Colonic mucosa (tissue), 4 donors: ENCODE results near the gene E4F1. TPM values are rescaled to one million over a fixed set of nuclear protein-coding genes. Genes with fewer than 3 reads are reported as not detected.

Source experiments
- DNase-seq: peaks from one replicate; pipeline ENCODE4 v3.0.0-alpha.2; 2020
- H3K27ac ChIP-seq: fragments of 200-600 bp; one replicate; pipeline ENCODE4 v1.8.0; 2021
- H3K27me3 ChIP-seq: fragments of 200-600 bp; one replicate; pipeline ENCODE4 v1.8.0; 2021
- H3K36me3 ChIP-seq: fragments of 200-600 bp; one replicate; pipeline ENCODE4 v1.8.0; 2021
- H3K4me1 ChIP-seq: fragments of 200-600 bp; one replicate; pipeline ENCODE4 v1.8.0; 2021; ENCODE audit warnings: mild to moderate bottlenecking
- H3K4me3 ChIP-seq: fragments of 200-600 bp; one replicate; pipeline ENCODE4 v1.8.0; 2021
- H3K9ac ChIP-seq, 2 donors: one replicate each; pipeline ENCODE4 v1.7.0; 2013; ENCODE audit warnings: control low read depth in 2 of 2, low read depth in 2 of 2, low read length in 2 of 2
- H3K9me3 ChIP-seq: fragments of 200-600 bp; one replicate; pipeline ENCODE4 v1.8.0; 2021
- intact Hi-C: fragments of 100-400 bp; cut with DNase I; formaldehyde crosslinking; loops from one replicate; pipeline ENCODE4 v1.14.1; 2022
- total RNA-seq, 2 donors: library from RNA; stranded (reverse); fragmentation: NEBNext Ultra II Directional in 1 of 2; extraction: Animal tissue kit (Norgen Biotek cat#: 25700) in 1 of 2; gene quantifications; one replicate each; pipeline ENCODE4 v1.2.1, GENCODE V29; 2021
- TF ChIP-seq, protein P1 (sequence below): fragments of 200-600 bp; IDR thresholded peaks from one replicate; pipeline ENCODE4 v1.8.0; 2022; ENCODE audit warnings: antibody characterized with exemption, mild to moderate bottlenecking
- donor health status: healthy.
- donor health status: DM: no; HTN: no; CAD: no.
- donor health status: DM: no; HTN: no; CAD: no.

The E4F1 gene
- total RNA-seq, 2 donors from 2014 or later = 19.9 to 37.4 TPM

DNA sequence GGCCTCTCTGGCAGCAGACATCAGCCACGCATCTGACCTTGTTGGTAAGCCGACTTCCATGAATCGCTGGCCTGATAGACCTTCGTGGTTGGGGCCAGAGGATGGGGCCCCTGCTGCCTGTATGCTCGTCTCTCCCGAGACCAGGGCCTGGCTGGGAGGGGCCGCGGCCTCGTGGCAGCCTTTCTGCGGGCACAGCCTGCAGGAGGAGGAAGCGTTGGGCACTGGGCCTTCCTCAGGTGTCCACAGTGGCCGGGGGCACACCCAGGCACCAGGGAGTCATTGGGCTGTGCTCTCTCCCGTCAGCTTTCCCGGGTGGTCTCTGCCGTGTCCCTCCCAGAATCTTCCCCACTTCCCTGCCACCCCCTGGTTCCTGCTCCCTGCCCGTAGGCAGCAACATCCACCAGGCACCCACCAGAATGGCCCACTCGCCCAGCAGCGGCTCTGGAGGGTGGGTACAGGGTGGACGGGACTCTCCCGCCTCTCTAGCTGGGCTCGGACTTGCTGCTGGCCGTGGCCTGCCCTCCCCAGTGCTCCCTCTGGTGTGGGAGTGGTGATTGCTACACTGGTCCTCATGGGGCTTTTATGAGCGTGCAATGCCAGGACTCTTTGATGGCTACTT, 6.3 kb downstream of the E4F1 start:
- Histone ChIP-seq H3K27me3 (no peaks in the 10 kb centered on the region), H3K27ac (no peak overlapping the region), H3K9me3 (no peaks in the 10 kb centered on the region), H3K4me3 (no peak overlapping the region), H3K4me1 (no peaks in the 10 kb centered on the region), H3K36me3 (peaks cover 32% of the 10 kb centered on the region), H3K9ac (no peak overlapping the region)
- no peak for DNase-seq
- intact Hi-C loops = no loop called here
- TF ChIP-seq, protein P1, sequence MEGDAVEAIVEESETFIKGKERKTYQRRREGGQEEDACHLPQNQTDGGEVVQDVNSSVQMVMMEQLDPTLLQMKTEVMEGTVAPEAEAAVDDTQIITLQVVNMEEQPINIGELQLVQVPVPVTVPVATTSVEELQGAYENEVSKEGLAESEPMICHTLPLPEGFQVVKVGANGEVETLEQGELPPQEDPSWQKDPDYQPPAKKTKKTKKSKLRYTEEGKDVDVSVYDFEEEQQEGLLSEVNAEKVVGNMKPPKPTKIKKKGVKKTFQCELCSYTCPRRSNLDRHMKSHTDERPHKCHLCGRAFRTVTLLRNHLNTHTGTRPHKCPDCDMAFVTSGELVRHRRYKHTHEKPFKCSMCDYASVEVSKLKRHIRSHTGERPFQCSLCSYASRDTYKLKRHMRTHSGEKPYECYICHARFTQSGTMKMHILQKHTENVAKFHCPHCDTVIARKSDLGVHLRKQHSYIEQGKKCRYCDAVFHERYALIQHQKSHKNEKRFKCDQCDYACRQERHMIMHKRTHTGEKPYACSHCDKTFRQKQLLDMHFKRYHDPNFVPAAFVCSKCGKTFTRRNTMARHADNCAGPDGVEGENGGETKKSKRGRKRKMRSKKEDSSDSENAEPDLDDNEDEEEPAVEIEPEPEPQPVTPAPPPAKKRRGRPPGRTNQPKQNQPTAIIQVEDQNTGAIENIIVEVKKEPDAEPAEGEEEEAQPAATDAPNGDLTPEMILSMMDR = no peak

DNA sequence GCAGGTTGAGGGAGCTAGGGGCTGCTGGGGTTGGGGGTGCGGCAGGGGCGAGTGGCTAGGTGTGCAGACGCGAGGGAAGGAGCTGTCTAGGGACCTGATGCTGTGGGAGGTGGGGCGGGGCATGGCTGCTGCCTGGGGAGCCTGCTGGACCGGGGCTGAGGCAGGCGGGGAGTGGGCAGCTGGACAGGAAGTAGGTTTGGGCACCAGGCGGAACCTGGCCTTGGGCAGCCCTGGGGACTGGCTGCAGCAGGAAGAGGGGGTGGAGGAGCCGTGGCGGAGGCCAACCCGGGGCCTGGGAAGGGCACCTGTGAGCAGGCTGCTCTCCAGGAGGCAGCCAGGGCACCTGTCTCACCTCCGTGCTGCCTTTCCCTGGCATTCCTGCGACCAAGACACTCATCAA, 7.0 kb downstream of the E4F1 start:
- Histone ChIP-seq H3K9me3 (no peaks in the 10 kb centered on the region), H3K27ac (no peak overlapping the region), H3K9ac (no peak overlapping the region), H3K36me3 (peaks cover 34% of the 10 kb centered on the region), H3K27me3 (no peaks in the 10 kb centered on the region), H3K4me1 (no peaks in the 10 kb centered on the region), H3K4me3 (no peak overlapping the region)
- TF ChIP-seq, protein P1 = no peak
- intact Hi-C loops = no loop called here
- DNase-seq = no peak

DNA sequence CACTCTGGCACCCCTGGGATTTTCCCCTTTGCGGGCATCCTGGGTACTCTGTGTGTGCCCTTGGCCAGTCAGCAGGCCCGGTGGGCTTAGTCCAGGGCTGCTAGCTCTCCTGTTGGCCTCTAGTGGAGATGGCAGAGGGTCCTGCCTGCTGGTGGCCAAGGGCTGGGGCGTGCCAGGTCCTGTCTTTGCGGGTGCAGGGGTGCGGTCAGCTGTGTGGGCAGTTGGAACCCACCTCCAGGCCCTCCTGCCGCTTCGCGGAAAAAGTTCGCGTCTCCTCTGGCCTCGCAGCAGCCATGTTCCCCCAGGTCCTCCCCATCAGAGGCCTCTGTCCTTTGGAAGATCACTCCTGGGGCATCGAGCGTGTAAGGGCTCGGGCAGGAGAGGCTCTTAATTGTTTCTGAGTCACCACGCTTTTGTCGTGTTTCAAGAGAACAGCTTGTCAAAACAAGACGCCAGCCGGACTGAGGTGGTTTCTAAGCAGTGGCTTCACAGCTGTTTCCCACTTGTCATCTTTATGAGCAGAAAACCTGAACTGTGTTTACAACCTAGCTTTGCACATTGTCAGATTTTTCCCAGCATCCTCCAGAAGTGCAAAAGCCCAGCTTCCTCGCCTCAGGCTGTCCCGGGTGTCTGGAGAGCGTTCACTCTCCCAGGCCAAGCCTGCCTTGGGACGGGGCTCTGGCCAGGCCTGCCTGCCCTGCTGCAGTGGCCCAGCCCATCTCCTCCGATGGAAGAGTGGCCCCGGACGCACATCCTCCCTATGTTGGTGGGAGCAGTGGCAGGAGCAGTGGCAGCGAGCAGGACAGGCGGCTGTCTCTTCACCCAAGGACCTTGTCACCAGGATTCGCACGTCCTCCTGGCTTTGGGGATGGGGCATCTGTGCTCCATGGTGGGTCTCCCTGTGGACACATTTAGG, 7.9 kb downstream of the E4F1 start:
- TF ChIP-seq, protein P1 = no peak
- no peak for DNase-seq
- intact Hi-C loops = no loop called here
- Histone ChIP-seq H3K9me3 (no peaks in the 10 kb centered on the region), H3K4me1 (peaks cover 4% of the 10 kb centered on the region), H3K36me3 (peaks cover 34% of the 10 kb centered on the region), H3K27me3 (peaks cover 5% of the 10 kb centered on the region), H3K4me3 (no peak overlapping the region), H3K9ac (no peak overlapping the region), H3K27ac (no peak overlapping the region)

DNA sequence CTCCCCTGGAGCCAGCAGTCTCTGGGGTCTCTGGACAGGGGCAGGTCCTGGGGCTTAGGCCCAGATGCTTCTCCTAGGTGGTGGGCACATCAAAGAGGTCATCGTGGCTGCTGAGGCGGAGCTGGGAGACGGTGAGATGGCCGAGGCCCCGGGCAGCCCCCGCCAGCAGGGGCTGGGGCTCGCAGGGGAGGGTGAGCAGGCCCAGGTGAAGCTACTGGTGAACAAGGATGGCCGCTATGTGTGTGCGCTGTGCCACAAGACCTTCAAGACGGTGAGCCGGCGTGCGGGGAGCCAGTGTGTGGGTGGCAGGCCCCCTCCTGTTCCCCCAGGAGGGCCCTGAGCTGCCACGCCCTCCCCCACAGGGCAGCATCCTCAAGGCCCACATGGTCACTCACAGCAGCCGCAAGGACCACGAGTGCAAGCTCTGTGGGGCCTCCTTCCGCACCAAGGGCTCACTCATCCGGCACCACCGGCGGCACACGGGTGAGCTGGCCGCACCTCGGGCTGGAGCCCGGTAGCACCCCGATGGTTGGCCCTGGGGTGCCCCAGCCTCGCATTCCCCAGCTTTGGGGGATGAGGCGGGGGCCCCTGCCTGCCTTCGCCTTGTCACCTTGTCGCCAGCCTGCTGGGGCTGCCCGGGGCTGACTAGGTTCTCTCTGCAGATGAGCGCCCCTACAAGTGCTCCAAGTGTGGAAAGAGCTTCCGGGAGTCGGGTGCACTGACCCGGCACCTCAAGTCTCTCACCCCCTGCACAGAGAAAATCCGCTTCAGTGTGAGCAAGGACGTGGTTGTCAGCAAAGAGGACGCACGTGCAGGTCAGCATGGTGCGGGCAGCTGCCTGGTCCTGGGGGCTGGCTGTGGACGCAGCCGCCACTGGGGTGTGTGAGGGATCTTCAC, 9.0 kb downstream of the E4F1 start:
- TF ChIP-seq, protein P1 = no peak
- no peak overlapping the region for H3K4me3 ChIP-seq
- H3K27me3 ChIP-seq = peaks cover 16% of the 10 kb centered on the region
- H3K4me1 ChIP-seq = peaks cover 11% of the 10 kb centered on the region
- no peak for DNase-seq
- no peak overlapping the region for H3K9ac ChIP-seq
- no peaks in the 10 kb centered on the region for H3K9me3 ChIP-seq
- peaks cover 34% of the 10 kb centered on the region for H3K36me3 ChIP-seq
- no peak overlapping the region for H3K27ac ChIP-seq
- intact Hi-C loops = no loop called here

DNA sequence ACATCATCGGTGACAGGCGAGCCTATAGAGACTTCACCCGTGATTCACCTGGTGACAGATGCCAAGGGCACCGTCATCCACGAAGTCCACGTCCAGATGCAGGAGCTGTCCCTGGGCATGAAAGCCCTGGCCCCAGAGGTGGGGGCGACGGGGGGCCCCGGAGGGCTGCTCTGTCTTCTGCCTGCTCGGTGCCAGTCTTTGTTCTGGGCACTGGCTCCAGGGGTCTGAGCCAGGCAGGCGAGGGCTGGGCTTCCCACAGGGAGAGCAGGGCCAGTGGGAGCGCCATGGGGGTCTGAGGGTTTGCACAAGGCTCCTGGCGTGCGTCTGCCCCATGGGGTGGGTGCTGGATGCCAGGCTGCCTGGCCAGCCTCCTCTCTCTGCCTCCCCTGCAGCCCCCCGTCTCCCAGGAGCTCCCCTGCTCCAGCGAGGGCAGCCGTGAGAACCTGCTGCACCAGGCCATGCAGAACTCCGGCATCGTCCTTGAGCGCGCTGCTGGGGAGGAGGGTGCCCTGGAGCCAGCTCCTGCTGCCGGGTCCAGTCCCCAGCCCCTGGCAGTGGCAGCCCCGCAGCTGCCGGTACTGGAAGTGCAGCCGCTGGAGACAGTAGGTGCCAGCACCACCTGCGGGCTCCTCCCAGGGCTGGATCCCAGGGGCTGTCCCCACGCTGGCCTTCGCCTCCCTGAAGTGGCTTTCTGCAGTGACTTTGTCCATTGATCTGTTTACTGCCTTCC, 9.8 kb downstream of the E4F1 start:
- peaks cover 16% of the 10 kb centered on the region for H3K4me1 ChIP-seq
- peaks cover 24% of the 10 kb centered on the region for H3K27me3 ChIP-seq
- DNase-seq = no peak
- H3K4me3 ChIP-seq = no peak overlapping the region
- H3K27ac ChIP-seq = no peak overlapping the region
- intact Hi-C loops = no loop called here
- TF ChIP-seq, protein P1 = no peak
- H3K36me3 ChIP-seq = peaks cover 34% of the 10 kb centered on the region
- H3K9ac ChIP-seq = no peak overlapping the region
- no peaks in the 10 kb centered on the region for H3K9me3 ChIP-seq
